Keratinocyte (primary cell): ENCODE measurements around the gene LZTFL1.

ENCODE experiments used
- EZH2 ChIP-seq: IDR thresholded peaks from one replicate; pipeline ENCODE4 v1.6.1; 2012; ENCODE audit warnings: inconsistent platforms, mild to moderate bottlenecking, low read length, moderate library complexity
- TF ChIP-seq, protein P1 (sequence below), 3 experiments: IDR thresholded peaks in 1 of 3; conservative IDR thresholded peaks in 1 of 3; optimal IDR thresholded peaks in 1 of 3; 2 replicates in 2 of 3; 3 replicates in 1 of 3; pipeline versions ENCODE3 to v1.5.1; 2011; ENCODE audit warnings: low read length in 3 of 3, mild to moderate bottlenecking in 3 of 3, moderate library complexity in 2 of 3, control low read depth in 1 of 3, inconsistent platforms in 1 of 3; ENCODE audit not compliant: insufficient read depth in 2 of 3; ENCODE audit errors: extremely low read depth in 1 of 3

DNA sequence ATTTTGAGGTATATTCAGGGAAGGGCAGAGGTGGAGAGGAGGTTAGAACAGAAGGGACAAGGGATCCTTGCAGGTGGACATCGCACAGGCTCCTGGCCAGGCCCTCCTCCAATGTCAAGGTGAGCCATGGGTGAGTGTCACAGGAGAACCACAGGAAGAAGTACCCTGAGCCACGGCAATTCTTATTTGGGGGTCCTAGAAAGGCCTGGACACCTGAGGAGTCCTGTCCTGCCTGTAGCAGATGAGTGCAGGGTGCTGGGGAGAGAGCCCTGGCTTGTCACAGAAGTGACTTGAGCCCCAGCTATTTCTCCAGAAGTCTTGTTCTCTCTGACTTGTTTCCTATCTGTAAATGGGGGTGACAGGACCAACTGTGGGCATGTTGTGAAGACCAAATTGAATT is 49.9 kb downstream of the LZTFL1 start:
- TF ChIP-seq EZH2 = no peak
- TF ChIP-seq, protein P1, sequence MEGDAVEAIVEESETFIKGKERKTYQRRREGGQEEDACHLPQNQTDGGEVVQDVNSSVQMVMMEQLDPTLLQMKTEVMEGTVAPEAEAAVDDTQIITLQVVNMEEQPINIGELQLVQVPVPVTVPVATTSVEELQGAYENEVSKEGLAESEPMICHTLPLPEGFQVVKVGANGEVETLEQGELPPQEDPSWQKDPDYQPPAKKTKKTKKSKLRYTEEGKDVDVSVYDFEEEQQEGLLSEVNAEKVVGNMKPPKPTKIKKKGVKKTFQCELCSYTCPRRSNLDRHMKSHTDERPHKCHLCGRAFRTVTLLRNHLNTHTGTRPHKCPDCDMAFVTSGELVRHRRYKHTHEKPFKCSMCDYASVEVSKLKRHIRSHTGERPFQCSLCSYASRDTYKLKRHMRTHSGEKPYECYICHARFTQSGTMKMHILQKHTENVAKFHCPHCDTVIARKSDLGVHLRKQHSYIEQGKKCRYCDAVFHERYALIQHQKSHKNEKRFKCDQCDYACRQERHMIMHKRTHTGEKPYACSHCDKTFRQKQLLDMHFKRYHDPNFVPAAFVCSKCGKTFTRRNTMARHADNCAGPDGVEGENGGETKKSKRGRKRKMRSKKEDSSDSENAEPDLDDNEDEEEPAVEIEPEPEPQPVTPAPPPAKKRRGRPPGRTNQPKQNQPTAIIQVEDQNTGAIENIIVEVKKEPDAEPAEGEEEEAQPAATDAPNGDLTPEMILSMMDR (optimal IDR thresholded peaks at IDR 0.05 in 1 of 3, IDR thresholded peaks at IDR 0.05 in 1 of 3, conservative IDR thresholded peaks at IDR 0.05 in 1 of 3; ENCODE audit: extremely low read depth in 1 of 3, insufficient read depth in 2 of 3, low read length in 3 of 3) = no peak
